Stimulated activated CD4-positive, alpha-beta T cell treated with anti-CD3 and anti-CD28 coated beads, Interleukin-1b, Interleukin-23, amount 100 ng/mL, for 48 hours (primary cell): Measurements from ENCODE around the gene SLC23A3.

Experiments used
- DNase-seq: peaks from one replicate; pipeline ENCODE4 v3.0.0-alpha.2; 2020

Gene SLC23A3

GRCh38 chr2:219131327-219131726 is 38.5 kb downstream of the SLC23A3 start:
- no peak for DNase-seq

DNA sequence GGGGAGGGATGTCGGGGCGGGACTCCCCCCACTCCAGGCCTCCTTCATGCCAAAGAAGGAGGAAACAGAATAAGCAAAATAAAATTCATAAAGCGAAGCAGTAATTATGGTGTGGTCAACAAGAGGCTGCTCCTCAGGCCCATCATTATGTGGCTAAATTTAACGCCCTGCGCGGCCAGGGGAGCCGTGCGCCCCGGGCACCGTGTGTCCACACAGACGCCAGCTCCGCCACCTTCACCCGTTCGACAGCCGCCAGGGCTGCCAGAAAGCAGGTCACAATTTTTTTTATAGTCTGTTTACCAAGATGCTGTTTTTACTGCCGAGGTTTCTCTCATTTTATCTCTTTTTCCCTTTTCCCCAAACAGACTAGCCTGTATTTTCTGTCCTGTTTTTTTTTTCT is 40.2 kb downstream of the SLC23A3 start:
- no peak for DNase-seq

GRCh38 chr2:219128396-219128795 is 41.4 kb downstream of the SLC23A3 start:
- DNase-seq, result no peak

- no peak for DNase-seq
Measured at GRCh38 chr2:219127037-219127635, 42.7 kb downstream of the SLC23A3 start.

- no peak for DNase-seq
Measured at GRCh38 chr2:219126555-219126954, 43.3 kb downstream of the SLC23A3 start.

DNA sequence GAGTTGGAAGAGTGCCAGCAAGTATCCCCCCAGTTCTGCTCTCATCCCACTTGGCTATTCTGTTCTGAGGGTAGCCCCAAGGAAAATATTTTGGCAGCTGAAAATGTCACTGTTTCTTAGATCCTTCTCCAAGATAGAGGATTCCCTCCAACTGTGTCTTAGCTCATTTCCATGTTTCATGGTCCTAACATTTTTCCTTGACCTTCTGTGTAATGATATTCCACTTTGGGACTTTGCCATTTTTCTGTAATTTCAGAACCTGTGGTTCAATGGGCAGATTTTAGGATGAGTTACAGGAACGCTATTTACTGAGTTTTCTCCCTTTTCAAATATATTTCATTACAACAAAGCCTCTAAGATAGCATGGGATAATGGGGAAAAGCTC is 44.0 kb downstream of the SLC23A3 start:
- DNase-seq, result no peak

DNA sequence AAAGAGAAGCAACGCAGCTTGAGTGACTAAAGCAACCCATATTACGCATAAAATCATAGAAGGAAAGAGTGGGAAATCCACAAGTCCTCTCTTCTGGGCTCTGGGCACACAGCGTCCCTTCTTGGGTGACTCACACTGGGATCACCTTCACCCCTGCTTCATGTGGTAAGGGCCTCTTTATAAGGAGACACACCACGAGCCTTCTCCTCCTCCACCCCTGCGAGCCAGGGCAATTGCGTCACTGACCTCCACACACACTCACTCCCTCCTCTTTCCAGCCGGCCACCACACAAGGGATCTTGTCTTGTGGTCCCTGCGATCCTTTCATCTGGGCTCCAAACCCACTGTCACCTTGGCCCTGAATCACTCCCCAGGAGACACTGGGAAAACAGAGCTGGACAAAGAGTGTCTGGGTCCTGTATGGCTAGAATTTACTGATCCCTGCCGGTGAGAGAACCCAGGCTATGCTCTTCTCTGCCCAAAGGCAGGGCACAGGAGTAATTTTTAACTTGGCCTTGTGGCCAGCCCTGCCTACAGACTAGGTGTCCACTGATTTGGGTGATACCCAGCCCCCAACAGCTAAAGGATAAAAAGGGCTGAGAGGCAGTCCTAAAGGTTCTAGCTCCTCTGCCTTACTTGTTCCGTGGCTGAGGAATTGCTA is 44.5 kb downstream of the SLC23A3 start:
- DNase-seq, result peak; percentile 23

- no peak for DNase-seq
Measured at GRCh38 chr2:219124381-219125110, 45.3 kb downstream of the SLC23A3 start.

GRCh38 chr2:219123356-219124135 is 46.3 kb downstream of the SLC23A3 start:
- no peak for DNase-seq

GRCh38 chr2:219122202-219122980 is 47.4 kb downstream of the SLC23A3 start:
- no peak for DNase-seq

DNA sequence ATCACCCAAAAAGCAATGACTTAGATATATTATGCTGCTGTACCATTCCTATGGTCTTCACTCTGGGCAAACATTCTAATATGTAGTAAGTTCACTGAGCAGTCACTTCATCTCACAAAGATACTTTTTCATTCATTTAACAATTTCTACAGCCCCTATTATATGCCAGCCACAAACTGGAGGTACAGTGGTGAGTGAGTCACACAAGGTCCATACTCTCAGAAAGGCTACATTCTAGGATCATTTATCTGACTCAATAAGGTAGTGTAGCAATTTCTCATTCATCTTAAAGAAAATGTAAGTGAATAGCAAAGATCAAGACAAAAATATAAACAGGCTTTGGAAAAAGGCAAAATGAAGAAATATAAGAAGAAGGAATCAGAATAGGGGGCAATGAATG is 49.7 kb downstream of the SLC23A3 start:
- DNase-seq, result no peak

GRCh38 chr2:219119422-219120043 is 50.3 kb downstream of the SLC23A3 start:
- DNase-seq, result peak; percentile 46

- no peak for DNase-seq
Measured at GRCh38 chr2:219118504-219118903, 51.3 kb downstream of the SLC23A3 start.

GRCh38 chr2:219116776-219117646 is 52.8 kb downstream of the SLC23A3 start:
- no peak for DNase-seq

DNA sequence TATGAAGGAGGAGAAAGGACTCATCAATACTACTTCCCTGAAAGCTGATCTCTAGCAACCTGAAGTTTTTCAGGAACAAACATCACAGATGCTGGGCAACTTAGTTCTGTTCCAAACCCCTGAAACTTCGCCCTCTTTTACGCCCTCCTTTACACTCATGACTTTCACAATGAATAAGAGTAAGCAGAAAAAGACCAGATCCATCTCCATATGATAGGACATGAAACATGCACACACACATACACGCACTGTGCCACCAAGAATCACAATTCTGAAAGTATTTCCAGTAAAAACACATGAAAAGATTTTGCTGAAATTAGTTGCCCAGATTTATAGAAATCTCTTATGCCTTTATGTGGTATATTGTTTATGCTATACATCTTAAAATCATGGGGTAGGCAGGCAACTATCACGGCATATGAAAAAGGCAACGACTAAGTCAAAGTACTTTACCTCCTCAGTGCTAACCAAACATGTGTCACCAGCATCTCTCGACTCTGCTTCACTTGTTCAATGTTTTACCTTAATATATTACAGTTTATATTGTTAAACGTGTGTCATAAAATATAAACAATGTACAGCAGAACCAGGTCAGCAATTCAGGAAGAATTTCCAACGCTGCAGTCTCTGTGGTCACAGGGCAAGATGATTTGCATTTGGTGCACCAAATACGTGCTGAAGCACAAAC is 57.0 kb downstream of the SLC23A3 start:
- DNase-seq, result peak; percentile 5

- no peak for DNase-seq
Measured at GRCh38 chr2:219112062-219112406, 57.8 kb downstream of the SLC23A3 start.
